Body of pancreas (tissue), 2 donors: ENCODE data around the gene ORC1. TPM values are rescaled to one million over a fixed set of nuclear protein-coding genes. Genes with fewer than 3 reads are reported as not detected.

Experiments
- total RNA-seq, 2 donors: library from RNA; depleted of rRNA; stranded (reverse); fragments of >200 nt; gene quantifications; one replicate each; pipeline ENCODE4 v1.1.0, GENCODE V29; 2016

Gene ORC1
- total RNA-seq, 2 donors from 2014 or later, result 0.52 TPM; not detected in 1

Other genes starting within 250 kb of the ORC1 start
- gene CC2D1B, start 38.2 kb downstream of the ORC1 start, total RNA-seq, result 10 to 100 TPM; 23.6 to 48.5 TPM
- gene PRPF38A, start 179 bp upstream of the ORC1 start, total RNA-seq, result 1 to 10 TPM; 6.7 to 8.9 TPM
- gene TUT4, start 148.7 kb upstream of the ORC1 start, total RNA-seq, result 10 to 100 TPM; 41.8 to 59.3 TPM
- 10 to 100 TPM in 1 of 2 donors, 1 to 10 TPM in 1; 9.6 to 22.1 TPM for gene GPX7, start 197.9 kb upstream of the ORC1 start, total RNA-seq
- gene SHISAL2A, start 228.7 kb upstream of the ORC1 start, total RNA-seq, result not detected